ENCODE results near the gene E4F1. TPM values are rescaled to one million over a fixed set of nuclear protein-coding genes. Genes with fewer than 3 reads are reported as not detected.

E4F1 gene
- total and polyA plus RNA-seq, 9 of the 15 experiments (the other 6 are each of a cell fraction or from before 2014, with no cell fraction given): 0.48 to 94.9 (median 20.4) TPM

DNA sequence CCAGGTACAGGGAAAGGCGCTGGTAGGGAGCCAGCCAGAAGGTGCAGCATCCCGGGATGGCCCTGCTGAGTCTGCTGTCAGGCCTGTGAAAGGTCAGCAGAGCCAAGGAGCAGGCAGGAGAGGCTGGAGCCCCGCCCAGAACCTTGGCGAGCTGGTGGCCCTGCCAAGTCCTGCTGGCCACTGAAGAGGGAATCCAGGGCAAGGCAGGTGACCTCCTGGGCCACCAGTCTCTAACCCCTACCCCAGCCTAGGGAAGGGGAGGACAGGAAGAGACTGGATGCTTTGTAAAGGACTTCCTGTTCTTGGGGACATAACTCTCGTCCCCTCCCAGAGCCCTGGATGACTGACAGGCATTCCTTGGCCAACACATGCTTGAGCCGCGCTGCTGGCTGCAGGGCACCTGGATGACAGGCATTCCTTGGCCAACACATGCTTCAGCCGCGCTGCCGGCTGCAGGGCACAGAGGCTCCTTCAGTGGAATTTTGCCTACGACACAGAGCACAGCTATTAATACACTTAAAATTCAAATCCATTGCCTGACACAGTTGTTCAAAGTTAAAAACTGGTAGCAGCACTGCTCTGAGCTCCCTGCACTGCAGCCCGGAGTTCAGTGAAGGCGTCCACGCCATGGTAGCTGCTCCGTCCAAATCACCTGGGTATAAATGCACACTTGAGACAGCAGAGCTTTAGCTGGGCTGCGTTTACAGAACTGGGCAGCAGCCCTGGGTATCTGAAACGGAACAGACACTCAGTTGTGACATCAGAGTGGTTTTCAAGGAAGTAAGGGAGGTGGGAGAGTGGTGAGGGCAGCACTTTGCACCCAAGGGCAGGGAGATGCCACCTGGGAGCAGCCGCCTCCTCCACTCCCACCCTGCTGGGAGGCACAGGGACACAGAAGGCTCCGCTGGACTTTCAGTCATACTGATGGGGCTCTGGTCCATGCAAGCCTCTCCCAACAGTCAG is 10.7 kb upstream of the E4F1 start (continued):
- TF ChIP-seq TCFL5 (CRISPR knock-in tag; conservative IDR thresholded peaks at IDR 0.05) (no peak), SETDB1 (IDR thresholded peaks at IDR 0.05; ENCODE audit: low read length) (no peak), SIN3A (IDR thresholded peaks at IDR 0.05; ENCODE audit: borderline replicate concordance in 2 of 2, control insufficient read depth in 1 of 2, low read depth in 2 of 2, low read length in 2 of 2) (peak in 1 of 2 experiments; percentile 57; a peak in 2 of 4 replicates), SRSF1 (IDR thresholded peaks at IDR 0.05; ENCODE audit: low read depth, low read length) (no peak), CXXC5 (CRISPR knock-in tag; IDR thresholded peaks at IDR 0.05) (no peak), FOS (IDR thresholded peaks at IDR 0.05; ENCODE audit: extremely low read depth, insufficient read length) (no peak), ZFX (CRISPR knock-in tag; IDR thresholded peaks at IDR 0.05) (no peak), HNRNPK (IDR thresholded peaks at IDR 0.05; ENCODE audit: low read depth, low read length, poor library complexity, severe bottlenecking) (no peak), FOXM1 (IDR thresholded peaks at IDR 0.05; ENCODE audit: low read depth) (no peak), FOXM1 (CRISPR knock-in tag; IDR thresholded peaks at IDR 0.05; ENCODE audit: low read depth) (no peak), KAT7 (CRISPR knock-in tag; IDR thresholded peaks at IDR 0.05; ENCODE audit: borderline replicate concordance) (0 out of 2 replicates have a peak, but pooled peaks have one; percentile 61), PML (IDR thresholded peaks at IDR 0.05; ENCODE audit: low read length) (no peak), CBX8 (IDR thresholded peaks at IDR 0.05; ENCODE audit: borderline replicate concordance, extremely low read depth, low read depth, low read length, poor library complexity, severe bottlenecking) (no peak), DNMT1 (IDR thresholded peaks at IDR 0.05) (no peak), ZNF778 (CRISPR knock-in tag; IDR thresholded peaks at IDR 0.05) (no peak), MCM2 (IDR thresholded peaks at IDR 0.05; ENCODE audit: low read depth) (no peak), NFIC (IDR thresholded peaks at IDR 0.05) (no peak), SMARCC2 (IDR thresholded peaks at IDR 0.05; ENCODE audit: low read depth) (no peak), NR2C2 (CRISPR knock-in tag; IDR thresholded peaks at IDR 0.05) (no peak), NR2C2 (tag; IDR thresholded peaks at IDR 0.05) (no peak), POLR2A (conservative IDR thresholded peaks at IDR 0.05) (peak; percentile 50)
- TF ChIP-seq, protein P1, sequence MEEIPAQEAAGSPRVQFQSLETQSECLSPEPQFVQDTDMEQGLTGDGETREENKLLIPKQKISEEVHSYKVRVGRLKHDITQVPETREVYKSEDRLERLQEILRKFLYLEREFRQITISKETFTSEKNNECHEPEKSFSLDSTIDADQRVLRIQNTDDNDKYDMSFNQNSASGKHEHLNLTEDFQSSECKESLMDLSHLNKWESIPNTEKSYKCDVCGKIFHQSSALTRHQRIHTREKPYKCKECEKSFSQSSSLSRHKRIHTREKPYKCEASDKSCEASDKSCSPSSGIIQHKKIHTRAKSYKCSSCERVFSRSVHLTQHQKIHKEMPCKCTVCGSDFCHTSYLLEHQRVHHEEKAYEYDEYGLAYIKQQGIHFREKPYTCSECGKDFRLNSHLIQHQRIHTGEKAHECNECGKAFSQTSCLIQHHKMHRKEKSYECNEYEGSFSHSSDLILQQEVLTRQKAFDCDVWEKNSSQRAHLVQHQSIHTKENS (CRISPR knock-in tag; IDR thresholded peaks at IDR 0.05): no peak
- TF ChIP-seq, protein P2, sequence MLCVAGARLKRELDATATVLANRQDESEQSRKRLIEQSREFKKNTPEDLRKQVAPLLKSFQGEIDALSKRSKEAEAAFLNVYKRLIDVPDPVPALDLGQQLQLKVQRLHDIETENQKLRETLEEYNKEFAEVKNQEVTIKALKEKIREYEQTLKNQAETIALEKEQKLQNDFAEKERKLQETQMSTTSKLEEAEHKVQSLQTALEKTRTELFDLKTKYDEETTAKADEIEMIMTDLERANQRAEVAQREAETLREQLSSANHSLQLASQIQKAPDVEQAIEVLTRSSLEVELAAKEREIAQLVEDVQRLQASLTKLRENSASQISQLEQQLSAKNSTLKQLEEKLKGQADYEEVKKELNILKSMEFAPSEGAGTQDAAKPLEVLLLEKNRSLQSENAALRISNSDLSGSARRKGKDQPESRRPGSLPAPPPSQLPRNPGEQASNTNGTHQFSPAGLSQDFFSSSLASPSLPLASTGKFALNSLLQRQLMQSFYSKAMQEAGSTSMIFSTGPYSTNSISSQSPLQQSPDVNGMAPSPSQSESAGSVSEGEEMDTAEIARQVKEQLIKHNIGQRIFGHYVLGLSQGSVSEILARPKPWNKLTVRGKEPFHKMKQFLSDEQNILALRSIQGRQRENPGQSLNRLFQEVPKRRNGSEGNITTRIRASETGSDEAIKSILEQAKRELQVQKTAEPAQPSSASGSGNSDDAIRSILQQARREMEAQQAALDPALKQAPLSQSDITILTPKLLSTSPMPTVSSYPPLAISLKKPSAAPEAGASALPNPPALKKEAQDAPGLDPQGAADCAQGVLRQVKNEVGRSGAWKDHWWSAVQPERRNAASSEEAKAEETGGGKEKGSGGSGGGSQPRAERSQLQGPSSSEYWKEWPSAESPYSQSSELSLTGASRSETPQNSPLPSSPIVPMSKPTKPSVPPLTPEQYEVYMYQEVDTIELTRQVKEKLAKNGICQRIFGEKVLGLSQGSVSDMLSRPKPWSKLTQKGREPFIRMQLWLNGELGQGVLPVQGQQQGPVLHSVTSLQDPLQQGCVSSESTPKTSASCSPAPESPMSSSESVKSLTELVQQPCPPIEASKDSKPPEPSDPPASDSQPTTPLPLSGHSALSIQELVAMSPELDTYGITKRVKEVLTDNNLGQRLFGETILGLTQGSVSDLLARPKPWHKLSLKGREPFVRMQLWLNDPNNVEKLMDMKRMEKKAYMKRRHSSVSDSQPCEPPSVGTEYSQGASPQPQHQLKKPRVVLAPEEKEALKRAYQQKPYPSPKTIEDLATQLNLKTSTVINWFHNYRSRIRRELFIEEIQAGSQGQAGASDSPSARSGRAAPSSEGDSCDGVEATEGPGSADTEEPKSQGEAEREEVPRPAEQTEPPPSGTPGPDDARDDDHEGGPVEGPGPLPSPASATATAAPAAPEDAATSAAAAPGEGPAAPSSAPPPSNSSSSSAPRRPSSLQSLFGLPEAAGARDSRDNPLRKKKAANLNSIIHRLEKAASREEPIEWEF (CRISPR knock-in tag; IDR thresholded peaks at IDR 0.05): no peak

Data from K562 (cell line).